NK-92 (cell line): Measurements from ENCODE around the gene ECE2.

ENCODE experiments used
- DNase-seq: peaks from one replicate; lab custom pipeline; 2025; ENCODE audit not compliant: unreplicated experiment; lab: John Stamatoyannopoulos, UW

The ECE2 gene

DNA sequence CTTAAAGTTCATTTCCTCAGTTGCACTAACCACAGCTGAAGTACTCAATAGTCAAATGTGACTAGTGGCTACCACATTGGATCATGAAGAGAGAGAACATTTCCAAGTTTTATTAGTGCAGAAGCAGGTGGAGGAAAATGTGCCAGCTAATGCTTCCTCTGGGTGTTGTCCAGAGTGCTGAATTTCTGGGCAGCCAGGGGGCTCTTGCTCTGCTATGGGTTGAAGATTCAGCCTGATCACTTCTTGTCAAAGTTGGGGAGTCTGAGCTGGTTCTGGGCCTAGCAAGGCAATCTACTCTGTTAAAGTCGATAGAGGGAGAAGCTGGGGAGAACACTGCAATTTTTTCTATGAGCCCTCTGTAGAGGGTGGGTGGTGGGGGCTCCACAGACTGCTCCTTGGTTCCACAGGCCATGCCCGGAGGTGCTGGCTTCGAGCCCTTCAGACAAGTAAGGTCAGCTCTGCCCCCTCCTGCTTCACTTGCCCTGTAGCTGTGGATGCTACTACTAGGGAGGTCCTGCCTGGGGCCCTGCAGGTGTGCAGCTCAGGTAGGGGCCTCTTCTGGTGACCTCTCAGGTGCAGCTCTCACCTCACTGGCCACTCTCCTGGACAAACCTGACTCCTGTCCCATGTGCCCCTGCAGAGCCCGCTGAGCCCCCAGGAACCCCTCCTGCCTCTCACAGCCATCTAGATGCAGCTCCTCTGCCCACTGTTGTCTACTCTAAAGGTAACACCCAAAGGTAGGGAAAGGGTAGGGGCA is 35.3 kb upstream of the ECE2 start:
- no peak for DNase-seq

DNA sequence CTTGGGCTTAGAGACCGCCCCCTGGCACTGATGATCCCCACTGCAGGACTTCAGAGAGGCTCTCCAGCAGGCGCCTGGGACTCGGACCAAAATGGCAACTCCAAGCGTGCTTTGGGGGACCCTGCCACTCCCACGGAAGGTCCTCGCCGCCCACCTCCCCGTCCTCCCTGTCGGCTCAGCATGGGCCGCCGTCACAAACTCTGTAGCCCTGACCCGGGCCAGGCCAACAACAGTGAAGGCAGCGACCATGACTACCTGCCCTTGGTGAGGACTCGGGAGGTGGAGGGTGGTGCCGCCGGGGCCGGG is 34.7 kb upstream of the ECE2 start:
- DNase-seq, result no peak

DNA sequence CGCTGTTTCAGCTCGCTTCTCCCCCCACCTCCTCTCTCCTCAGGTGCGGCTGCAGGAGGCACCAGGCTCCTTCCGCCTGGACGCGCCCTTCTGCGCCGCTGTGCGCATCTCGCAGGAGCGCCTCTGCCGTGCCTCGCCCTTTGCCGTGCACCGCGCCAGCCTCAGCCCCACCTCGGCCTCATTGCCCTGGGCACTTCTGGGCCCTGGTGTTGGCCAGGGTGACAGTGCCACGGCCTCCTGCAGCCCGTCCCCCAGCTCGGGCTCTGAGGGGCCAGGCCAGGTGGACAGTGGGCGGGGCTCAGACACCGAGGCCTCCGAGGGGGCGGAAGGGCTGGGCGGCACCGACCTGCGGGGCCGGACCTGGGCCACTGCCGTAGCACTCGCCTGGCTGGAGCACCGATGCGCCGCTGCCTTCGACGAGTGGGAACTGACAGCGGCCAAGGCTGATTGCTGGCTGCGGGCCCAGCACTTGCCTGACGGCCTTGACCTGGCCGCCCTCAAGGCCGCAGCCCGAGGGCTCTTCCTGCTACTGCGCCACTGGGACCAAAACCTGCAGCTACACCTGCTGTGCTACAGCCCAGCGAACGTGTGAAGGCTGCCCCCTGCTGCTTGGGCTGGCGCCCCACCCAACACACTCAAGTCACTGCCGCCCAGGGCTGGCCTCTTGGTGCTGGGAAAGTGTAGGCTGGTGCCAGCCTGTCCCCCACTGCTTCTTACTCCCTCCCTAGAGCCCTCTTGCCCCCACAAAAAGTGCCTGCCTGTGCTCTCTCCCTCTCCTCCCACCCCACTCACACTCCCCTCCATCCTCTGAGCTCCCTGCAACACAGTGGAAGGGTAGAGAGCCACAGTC is 34.1 kb upstream of the ECE2 start:
- DNase-seq, result no peak

DNA sequence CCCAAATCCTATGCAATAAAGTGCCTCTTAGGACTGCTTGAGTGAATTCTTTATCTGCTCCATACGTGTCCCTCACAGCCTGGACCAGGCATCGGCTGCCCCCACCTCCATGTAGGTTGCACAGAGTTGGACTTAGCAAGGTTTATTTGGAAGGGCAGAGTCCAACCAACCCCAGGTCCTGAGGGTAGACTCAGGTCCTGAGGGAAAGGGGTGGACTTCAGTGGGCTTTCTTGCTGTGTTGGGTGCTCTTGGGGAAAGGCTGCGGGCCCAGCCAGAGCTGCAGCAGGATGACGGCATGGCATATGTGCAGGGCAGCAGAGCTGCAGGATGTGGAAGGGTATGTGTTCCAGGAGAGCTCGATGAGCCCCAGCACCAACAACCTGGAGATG is 33.5 kb upstream of the ECE2 start:
- DNase-seq, result no peak

DNA sequence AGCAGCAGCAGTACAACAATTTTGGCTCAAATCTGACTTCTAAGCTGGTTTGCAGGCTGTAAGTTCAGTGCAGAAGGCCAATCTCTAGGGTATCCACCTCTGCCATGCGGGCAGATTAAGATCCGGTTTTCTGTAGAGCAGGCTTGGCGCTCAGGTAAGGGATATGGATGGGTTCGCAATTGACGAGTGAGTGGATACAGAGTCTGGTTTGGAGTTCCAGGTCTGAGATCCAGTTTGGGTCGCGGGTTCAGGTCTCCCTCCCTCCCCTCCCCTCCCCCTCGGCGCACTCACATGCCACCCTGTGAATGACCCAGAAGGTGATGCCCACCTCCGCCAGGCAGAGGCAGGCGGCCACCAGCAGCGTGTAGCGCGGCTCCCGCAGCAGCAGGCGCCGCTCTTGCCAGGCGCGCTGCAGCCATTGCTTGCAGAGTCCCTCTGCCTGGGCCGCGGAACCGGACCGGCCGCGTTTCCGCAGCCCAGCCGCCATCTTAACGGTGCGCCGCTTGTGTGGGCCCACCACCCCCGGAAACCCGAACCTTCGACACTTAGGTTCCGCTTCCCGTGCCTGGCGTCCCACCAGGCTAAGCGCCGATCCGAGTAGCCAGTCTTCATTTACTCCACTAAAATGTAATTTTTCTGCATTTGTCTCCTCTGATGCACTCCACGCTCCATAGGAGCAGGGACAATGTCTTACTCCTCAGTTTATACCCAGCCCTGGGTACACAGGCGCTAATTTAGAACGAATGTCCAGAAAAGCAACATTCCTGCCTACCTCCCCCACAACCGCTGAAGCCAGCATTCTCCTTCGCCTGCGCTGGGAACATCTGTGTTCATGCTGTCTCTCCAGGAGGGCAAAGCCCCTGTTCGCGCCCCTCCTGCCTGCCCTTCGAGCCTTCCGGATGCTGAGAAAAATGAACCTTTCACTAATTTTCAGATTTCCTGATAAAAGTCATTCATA is 27.1 kb upstream of the ECE2 start, which contains the start of gene ALG3:
TSS of gene ALG3 (minus strand) at position 509 of the 958 bp plus-strand sequence. CDS start at position 487, 22 bp downstream.
- DNase-seq, result peak; percentile 22

DNA sequence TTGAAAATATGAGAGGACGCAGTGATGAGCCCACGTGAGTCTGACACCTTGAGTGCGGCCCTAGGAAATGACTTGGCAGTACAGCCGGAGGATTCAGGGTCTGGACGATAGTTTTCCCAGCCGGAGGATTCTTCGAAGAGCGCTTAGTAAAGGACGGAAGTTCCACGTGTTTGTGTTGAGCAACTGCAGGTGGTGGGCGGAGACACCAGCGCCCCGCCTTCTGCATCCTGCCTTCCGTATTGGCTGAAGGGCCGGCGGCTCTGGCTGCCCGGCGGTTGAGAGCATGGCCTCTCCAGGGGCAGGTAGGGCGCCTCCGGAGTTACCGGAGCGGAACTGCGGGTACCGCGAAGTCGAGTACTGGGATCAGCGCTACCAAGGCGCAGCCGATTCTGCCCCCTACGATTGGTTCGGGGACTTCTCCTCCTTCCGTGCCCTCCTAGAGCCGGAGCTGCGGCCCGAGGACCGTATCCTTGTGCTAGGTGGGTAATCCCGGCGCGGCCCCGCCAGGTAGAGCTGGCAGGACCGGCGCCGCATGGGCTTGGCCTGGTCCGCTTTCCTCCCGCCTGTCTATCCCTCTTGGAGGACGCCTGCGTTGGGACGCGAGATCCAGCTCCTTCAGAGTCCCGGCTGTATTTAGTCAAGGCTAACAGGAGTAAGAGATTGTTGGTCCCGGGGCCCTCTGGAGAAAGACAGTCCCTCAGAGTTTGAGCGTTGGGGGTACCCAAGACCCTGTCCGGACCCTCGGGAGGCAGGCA is 26.2 kb upstream of the ECE2 start, which contains the start of gene EEF1AKMT4:
TSS of gene EEF1AKMT4 (plus strand) at position 261 of the 755 bp plus-strand sequence. CDS start at position 284, 23 bp downstream.
- DNase-seq, result peak; percentile 75

DNA sequence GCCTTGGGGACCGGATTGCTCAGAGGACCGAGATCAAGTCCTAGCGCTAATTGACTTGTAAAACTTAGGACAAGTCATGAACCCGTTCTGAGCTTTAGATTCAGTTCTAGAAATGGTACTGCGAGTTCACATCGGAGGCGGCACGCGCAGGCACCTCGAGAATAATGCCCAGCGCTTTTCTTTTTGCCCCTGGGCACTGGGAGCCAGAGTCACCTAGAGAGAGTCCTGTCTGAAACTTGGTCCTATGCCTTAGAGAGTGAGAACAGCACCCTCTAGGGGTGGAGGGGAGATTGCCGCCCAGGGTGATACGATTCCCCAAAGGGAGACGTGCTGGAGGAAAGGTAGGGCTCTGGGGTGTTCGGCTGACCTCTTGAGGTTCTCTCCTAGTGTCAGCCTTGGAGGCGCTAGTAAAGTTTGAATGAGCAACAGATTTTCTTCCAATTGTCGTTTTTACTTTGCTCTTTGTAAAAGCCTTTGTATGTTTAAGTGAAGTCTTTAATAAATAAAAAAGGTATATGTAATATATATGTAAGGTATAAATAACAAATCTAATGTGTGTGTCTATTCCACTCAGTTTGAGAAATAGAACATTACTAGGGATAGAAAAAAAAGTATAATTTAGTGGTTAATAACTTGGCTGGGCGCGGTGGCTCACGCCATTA is 25.5 kb upstream of the ECE2 start:
- DNase-seq, result peak; percentile 42

DNA sequence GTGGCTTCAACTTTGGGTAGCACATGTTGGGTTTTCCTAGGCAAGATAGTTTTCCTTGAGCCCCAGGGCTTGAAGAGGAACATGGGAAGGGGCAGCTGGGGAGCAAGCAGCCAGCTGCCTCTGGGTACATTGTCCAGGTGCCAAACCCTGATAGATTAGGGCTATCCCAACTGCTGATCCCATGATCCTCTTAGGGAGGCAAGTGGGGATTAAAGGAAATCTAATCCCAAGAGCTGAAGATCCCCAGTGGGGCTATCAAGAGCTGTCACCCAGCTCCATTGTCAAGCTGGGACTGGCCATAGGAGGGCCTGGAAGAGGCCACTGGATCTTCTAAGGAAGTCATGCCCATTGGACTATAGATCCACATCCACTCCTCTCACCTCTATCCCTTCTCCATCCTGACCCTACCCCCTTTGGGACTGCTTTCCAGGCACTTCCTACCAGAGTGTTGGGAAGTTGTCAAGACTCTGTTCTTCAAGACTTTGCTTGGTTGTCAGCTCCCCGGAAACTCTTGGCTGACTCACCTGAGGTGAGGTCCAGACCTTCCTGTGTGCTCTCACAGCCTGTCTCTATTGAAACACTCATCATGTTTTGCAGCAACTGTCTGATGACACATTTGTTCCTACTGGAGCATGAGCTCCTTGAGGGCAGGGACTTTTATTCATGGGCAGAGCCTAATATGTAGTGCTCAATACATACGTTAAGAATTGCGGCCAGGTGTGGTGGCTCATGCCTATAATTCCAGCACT is 20.4 kb upstream of the ECE2 start:
- DNase-seq, result no peak

DNA sequence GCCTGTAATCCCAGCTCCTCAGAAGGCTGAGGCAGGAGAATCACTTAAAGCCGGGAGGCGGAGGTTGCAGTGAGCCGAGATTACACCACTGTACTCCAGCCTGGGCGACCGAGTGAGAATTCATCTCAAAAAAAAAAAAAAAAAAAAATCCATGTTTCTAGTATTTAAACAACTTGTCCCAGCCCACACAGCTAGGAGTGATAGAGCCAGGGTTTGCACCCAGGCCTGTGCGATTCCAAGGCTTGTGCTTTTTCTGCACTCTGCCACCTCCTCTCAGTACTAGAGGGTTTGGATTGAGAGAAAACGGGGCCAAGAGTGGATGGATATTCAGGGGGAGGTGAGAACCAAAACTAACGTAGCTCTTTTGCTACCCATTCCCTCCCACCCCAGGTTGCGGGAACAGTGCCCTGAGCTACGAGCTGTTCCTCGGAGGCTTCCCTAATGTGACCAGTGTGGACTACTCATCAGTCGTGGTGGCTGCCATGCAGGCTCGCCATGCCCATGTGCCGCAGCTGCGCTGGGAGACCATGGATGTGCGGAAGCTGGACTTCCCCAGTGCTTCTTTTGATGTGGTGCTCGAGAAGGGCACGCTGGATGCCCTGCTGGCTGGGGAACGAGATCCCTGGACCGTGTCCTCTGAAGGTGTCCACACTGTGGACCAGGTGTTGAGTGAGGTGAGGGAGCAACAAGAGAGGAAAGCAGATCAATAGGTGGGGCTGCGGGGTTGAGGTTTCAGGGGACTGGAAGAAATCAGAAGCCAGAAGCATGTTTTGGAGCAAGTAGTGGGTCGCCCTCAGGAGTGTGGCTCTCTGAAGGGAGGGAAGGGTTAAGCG is 18.5 kb upstream of the ECE2 start:
- DNase-seq, result no peak

DNA sequence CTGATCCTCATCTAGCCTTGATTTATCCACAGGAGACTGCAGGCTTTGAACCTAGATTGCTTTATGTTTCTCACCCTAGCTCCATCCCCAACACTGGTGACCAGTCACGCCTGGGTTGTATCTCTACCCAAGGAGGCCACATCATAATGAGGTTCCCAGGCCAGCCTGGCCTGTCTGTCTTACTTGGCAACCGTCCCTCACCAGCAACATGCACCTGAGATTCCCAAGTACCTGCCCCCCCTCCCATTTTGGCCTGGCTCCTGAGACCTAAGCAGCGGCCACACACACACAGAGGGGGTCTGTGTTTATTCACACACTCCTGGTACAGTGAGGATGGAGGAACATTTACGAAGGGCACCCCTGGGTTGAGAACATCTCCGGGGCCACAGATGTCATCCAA is 16.9 kb upstream of the ECE2 start:
- DNase-seq, result no peak

DNA sequence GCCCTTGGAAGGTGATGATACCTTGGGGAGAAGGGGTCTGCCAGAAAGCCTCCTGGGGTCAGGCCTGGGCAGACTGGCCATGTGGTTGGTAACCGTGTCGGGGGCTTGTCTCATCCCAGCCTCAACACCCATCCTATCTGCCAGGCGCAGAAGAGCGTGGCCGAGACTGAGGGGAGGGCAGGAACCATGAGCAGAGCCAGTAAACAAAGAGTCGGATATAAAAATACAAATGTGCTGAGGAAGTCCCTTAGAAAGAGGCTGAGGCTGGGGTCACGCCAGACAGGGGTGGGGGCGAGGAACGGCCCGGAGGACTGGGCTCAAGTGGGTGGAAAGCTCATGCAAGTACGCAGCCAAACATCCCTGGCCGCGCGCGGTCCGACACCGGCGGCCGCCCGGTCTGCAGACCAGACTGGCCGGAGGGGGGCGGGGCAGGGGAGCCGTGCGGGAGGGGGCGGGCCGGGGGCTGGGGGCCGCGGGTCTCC is 16.4 kb upstream of the ECE2 start:
- DNase-seq, result no peak

DNA sequence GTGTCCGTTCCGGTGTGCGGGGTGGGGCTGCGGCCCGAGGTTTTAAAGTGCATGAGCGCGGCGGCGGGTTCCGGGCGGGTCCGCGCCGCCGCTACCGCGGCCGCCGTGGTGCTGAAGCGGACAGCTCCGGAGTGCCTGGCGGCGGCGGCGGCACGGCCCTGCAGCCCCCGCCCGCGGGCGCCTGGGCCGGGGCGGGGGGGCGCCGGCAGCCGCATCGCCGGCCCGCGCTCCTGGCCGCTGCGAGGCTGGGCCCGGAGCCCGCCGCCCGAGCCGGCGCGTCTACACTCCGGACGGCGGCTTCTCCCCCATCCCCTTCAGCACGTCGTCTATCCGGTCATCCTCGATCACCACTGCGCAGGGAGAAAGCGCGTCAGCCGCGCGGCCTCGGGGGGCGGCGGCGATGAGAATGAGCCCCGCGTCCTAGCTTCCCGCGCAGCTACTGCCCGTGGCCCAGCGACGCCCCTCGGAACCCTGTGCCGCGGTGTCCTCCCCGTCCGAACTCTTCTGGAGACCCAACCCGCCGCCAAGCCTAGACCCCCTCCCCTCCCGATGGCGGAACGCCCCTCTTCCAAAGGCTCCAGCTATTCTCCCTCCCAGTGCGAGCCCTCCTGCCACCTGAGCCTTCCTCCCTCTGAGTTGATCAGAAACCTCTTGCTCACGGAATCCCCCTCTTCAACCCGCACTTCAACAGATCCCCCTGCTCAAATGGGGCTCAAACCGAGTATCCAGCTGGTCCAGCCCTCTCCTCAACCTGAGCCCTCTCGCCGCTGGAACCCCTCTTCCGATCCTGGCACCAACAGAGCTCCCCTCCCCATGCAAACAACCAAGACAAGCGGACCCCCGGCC is 15.7 kb upstream of the ECE2 start:
- no peak for DNase-seq

DNA sequence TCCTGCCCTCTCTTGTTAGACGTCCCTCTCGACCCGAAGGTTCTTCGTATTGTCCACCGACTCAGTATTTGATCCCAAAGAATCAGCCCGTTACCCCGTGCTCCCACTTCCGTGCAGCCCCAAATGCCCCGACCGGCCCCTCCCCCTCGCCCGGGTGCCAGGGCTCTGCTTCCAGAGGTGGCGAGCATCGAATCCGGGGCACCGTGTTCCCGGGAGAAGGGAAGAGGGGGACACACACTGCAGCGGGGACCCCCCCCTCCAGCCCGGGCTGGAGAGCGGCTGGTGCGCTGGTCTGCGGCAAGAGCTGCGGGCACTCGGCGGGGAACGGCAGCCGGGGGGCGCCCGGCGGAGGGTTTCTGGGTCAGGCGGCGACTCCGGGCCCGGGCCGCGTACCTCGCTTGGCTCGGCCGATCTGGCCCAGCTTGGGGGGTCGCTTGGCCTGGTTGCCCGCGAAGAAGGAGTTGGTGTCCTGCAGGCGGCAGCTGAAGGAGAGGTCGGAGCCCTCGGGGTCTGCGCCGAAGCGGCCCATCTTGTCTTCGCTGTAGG is 15.0 kb upstream of the ECE2 start:
- no peak for DNase-seq

DNA sequence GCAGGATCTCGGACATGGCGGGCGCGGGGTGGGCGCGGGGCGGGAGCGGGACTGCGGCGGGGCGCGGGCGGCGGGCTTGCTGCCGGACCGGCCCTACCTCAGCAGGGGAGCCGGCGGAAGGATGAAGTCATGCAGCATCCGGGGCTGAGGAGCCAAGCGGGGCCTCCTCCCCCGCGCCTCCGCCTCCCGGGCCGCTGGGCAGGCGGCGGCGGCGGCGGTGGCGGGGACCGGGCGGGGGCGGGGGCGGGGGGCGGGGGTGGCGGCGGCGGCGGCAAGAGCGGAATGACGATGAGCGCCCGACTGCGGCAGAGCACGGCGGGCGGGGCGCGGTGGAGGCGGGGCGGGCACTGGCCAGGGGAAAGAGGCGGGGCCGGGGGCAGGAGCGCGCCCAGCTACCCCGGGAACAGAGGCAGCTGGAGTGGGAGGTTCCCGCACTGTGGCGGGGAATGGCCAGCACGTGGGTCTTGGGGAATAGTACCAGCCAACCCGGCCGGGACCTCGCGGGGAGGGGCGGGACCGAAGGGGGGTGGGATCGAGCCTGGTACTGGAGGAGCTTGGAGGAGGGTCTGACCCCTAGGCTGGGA is 14.5 kb upstream of the ECE2 start, which contains the start of gene CAMK2N2:
TSS of gene CAMK2N2 (minus strand) at position 284 of the 584 bp plus-strand sequence. CDS start at position 16, 268 bp downstream.
- no peak for DNase-seq

DNA sequence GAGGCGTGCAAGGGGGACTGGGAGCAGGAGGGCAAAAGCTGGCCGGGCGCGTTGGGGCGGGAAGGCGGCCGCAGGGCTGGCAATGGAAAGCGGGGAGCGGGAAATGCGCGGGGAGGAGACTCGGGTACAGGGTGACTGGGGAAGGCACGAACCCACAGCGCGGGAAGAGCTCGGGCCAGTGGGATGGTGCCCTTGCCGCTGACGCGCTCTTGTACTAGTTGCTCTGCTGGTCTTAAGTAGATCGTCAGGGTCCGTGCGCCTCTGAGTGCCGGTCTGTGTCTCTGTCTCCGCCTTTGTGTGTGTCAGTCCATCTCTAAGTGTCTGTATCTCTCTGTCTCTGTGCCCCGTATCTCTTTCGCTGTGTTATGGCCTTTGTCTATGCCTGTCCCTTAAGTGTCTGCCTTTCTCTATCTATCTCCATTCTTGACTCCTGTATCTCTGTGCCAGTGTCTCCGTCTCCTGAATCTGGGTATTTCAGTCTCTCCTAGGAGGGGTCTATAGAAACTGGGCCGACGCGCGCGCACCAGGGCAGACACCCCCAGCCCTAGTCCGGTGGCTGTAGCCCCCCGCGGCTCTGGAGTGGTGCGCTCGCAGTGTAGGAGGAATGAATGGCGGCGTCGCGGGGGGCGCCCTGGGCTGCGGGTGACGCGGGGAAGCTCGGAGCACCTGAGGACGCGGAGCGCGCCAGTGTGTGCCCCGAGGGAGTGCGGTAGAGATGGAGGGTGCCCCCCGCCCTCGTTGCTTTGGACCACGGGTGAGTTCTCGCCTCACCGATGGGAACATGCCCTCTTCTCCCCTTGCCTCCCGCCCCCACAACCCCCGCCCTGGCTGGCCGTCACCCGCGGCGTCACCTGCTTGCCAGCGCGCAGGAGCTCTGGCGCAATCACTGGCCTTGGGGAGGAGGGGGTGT is 13.7 kb upstream of the ECE2 start:
- DNase-seq, result no peak
